Fibroblast of lung (primary cell): ENCODE data around the gene UST. TPM values are rescaled to one million over a fixed set of nuclear protein-coding genes. Genes with fewer than 3 reads are reported as not detected.

ENCODE experiments used
- DNase-seq, 2 donors: peaks; one replicate each; pipeline versions ENCODE4 v3.0.0 to v3.0.0-alpha.2; 2010; ENCODE audit warnings: low read depth in 2 of 2
- H2AFZ ChIP-seq: 2 replicates; pipeline ENCODE4 v1.5.1; 2012; ENCODE audit warnings: low read length, control low read depth, inconsistent platforms
- H3K27ac ChIP-seq: 2 replicates; pipeline ENCODE4 v1.5.1; 2011; ENCODE audit warnings: low read length, control low read depth; ENCODE audit not compliant: insufficient read depth
- H3K27me3 ChIP-seq: 2 replicates; pipeline ENCODE4 v1.5.1; 2011; ENCODE audit warnings: mild to moderate bottlenecking, low read length; ENCODE audit not compliant: control insufficient read depth, insufficient read depth
- H3K36me3 ChIP-seq: 2 replicates; pipeline ENCODE4 v1.5.1; 2011; ENCODE audit warnings: low read length; ENCODE audit not compliant: control insufficient read depth, insufficient read depth
- H3K4me1 ChIP-seq: 2 replicates; pipeline ENCODE4 v1.5.1; 2011; ENCODE audit warnings: low read length; ENCODE audit not compliant: control insufficient read depth, insufficient read depth; ENCODE audit errors: extremely low read depth
- H3K4me2 ChIP-seq: 2 replicates; pipeline ENCODE4 v1.5.1; 2011; ENCODE audit warnings: low read length, control low read depth; ENCODE audit not compliant: insufficient read depth; ENCODE audit errors: extremely low read depth
- H3K4me3 ChIP-seq, 4 experiments: fragments of 200-600 bp in 1 of 4; sonication (generic) in 1 of 4; replicated peaks in 1 of 4; 2 replicates each; pipeline ENCODE4 v1.5.1; 2011 to 2016; ENCODE audit warnings: low read length in 4 of 4, low read depth in 3 of 4, mild to moderate bottlenecking in 3 of 4, control low read depth in 2 of 4, inconsistent platforms in 1 of 4, mixed read lengths in 1 of 4; ENCODE audit not compliant: insufficient read depth in 1 of 4; ENCODE audit errors: control extremely low read depth in 1 of 4
- H3K79me2 ChIP-seq: 2 replicates; pipeline ENCODE4 v1.5.1; 2012; ENCODE audit warnings: mild to moderate bottlenecking, low read length, inconsistent platforms; ENCODE audit not compliant: control insufficient read depth, insufficient read depth
- H3K9ac ChIP-seq: 2 replicates; pipeline ENCODE4 v1.5.1; 2011; ENCODE audit warnings: mild to moderate bottlenecking, low read length, control low read depth; ENCODE audit not compliant: insufficient read depth
- H3K9me3 ChIP-seq: 2 replicates; pipeline ENCODE4 v1.5.1; 2012; ENCODE audit warnings: low read depth, low read length; ENCODE audit not compliant: control insufficient read depth, insufficient read depth
- H4K20me1 ChIP-seq: 2 replicates; pipeline ENCODE4 v1.5.1; 2011; ENCODE audit warnings: low read length; ENCODE audit not compliant: control insufficient read depth, insufficient read depth; ENCODE audit errors: extremely low read depth
- CTCF ChIP-seq, 2 donors: IDR thresholded peaks in 1 of 2; conservative IDR thresholded peaks in 1 of 2; 1 replicate in 1 of 2; 2 replicates in 1 of 2; pipeline ENCODE4 v1.5.1; 2011 to 2012; ENCODE audit warnings: low read length in 2 of 2, control low read depth in 1 of 2, inconsistent platforms in 1 of 2, low read depth in 1 of 2, mild to moderate bottlenecking in 1 of 2
- EZH2 ChIP-seq: IDR thresholded peaks from 2 replicates; pipeline ENCODE4 v1.5.1; 2012; ENCODE audit warnings: low read length, control low read depth, mild to moderate bottlenecking; ENCODE audit errors: missing control alignments
- polyA plus RNA-seq, 2 donors: library from polyadenylated mRNA; depleted of rRNA in 1 of 2; stranded (reverse) in 1 of 2; unstranded in 1 of 2; fragments of >200 nt; gene quantifications; 2 replicates each; pipeline ENCODE4 v1.2.1, GENCODE V29; 2011 to 2012; ENCODE audit warnings: missing spikeins in 1 of 2
- total RNA-seq: library from RNA; depleted of rRNA; stranded (reverse); fragments of >200 nt; gene quantifications from 2 replicates; pipeline ENCODE4 v1.2.1, GENCODE V29; 2014

UST gene
- total and polyA plus RNA-seq, 2 donors (not counting 1 experiment from before 2014, with no cell fraction given) = 6.8 to 19.5 TPM

- peak overlapping the region; percentile 93 for H3K4me2 ChIP-seq
- H3K9ac ChIP-seq = peak overlapping the region; percentile 70
- peaks cover 2% of the 10 kb centered on the region for H3K79me2 ChIP-seq
- H2AFZ ChIP-seq = peak overlapping the region; percentile 74
- no peaks in the 10 kb centered on the region for H3K27me3 ChIP-seq
- H3K36me3 ChIP-seq = no peaks in the 10 kb centered on the region
- peak overlapping the region; percentile 66 to 86 (median 74) for H3K4me3 ChIP-seq
- TF ChIP-seq CTCF (conservative IDR thresholded peaks at IDR 0.05 in 1 of 2, IDR thresholded peaks at IDR 0.05 in 1 of 2; ENCODE audit: low read depth in 1 of 2, low read length in 2 of 2) (no peak), EZH2 (no peak)
- H4K20me1 ChIP-seq = no peaks in the 10 kb centered on the region
- no peaks in the 10 kb centered on the region for H3K9me3 ChIP-seq
- DNase-seq = peak in 1 of 2 donors; percentile 45
- peak overlapping the region; percentile 66 for H3K27ac ChIP-seq
- peaks cover 5% of the 10 kb centered on the region for H3K4me1 ChIP-seq
These were observed 788 bp downstream of the UST start for GRCh38 chr6:148747471-148748165.

GRCh38 chr6:148749674-148750073 lies 2.8 kb downstream of the UST start:
- Histone ChIP-seq H3K79me2 (peaks cover 2% of the 10 kb centered on the region), H2AFZ (no peak overlapping the region)

More at GRCh38 chr6:148749674-148750073, 2.8 kb downstream of the UST start:
- Histone ChIP-seq H3K4me2 (no peak overlapping the region), H3K4me3 (no peak overlapping the region), H3K36me3 (no peaks in the 10 kb centered on the region), H4K20me1 (no peaks in the 10 kb centered on the region), H3K27me3 (no peaks in the 10 kb centered on the region), H3K9me3 (no peaks in the 10 kb centered on the region), H3K27ac (no peak overlapping the region), H3K4me1 (peaks cover 5% of the 10 kb centered on the region), H3K9ac (no peak overlapping the region)
- TF ChIP-seq EZH2 = no peak
- TF ChIP-seq CTCF (conservative IDR thresholded peaks at IDR 0.05 in 1 of 2, IDR thresholded peaks at IDR 0.05 in 1 of 2; ENCODE audit: low read depth in 1 of 2, low read length in 2 of 2) = no peak
- no peak for DNase-seq
